Immature natural killer cell (primary cell): Measurements from ENCODE around the gene RTN4R. TPM values are rescaled to one million over a fixed set of nuclear protein-coding genes. Genes with fewer than 3 reads are reported as not detected.
"Not testable (repeated sequence)": the region's sequence is repeated elsewhere in the genome, so short reads cannot be mapped to it uniquely, and the experiment has no call there.

Source experiments
- DNase-seq, 3 donors: peaks; one replicate each; pipeline ENCODE4 v3.0.0; 2022; ENCODE audit warnings: mixed read lengths in 1 of 3
- H3K27ac Mint-ChIP-seq, 6 donors: one replicate each; pipeline ENCODE4 v1.8.0; 2020; ENCODE audit warnings: mixed read lengths in 6 of 6, mild to moderate bottlenecking in 5 of 6, inconsistent platforms in 4 of 6, moderate library complexity in 3 of 6
- H3K27me3 Mint-ChIP-seq, 3 donors: one replicate each; pipeline ENCODE4 v1.8.0; 2020 to 2021; ENCODE audit warnings: low read depth in 3 of 3, mild to moderate bottlenecking in 3 of 3, mixed read lengths in 3 of 3, moderate library complexity in 3 of 3, inconsistent platforms in 1 of 3
- H3K36me3 Mint-ChIP-seq, 3 donors: one replicate each; pipeline ENCODE4 v1.8.0; 2020; ENCODE audit warnings: mixed read lengths in 3 of 3, inconsistent platforms in 2 of 3, mild to moderate bottlenecking in 2 of 3
- H3K4me1 Mint-ChIP-seq, 2 donors: one replicate each; pipeline ENCODE4 v1.8.0; 2020; ENCODE audit warnings: inconsistent platforms in 2 of 2, mild to moderate bottlenecking in 2 of 2, mixed read lengths in 2 of 2, moderate library complexity in 1 of 2
- H3K4me3 Mint-ChIP-seq, 5 donors: one replicate each; pipeline ENCODE4 v1.8.0; 2020; ENCODE audit warnings: mild to moderate bottlenecking in 5 of 5, mixed read lengths in 5 of 5, inconsistent platforms in 3 of 5, moderate library complexity in 3 of 5
- H3K9me3 Mint-ChIP-seq, 6 donors: one replicate each; pipeline ENCODE4 v1.8.0; 2020; ENCODE audit warnings: mild to moderate bottlenecking in 6 of 6, mixed read lengths in 6 of 6, inconsistent platforms in 4 of 6, moderate library complexity in 3 of 6
- polyA plus RNA-seq, 3 donors: library from polyadenylated mRNA; unstranded; fragments of 300-500 nt; fragmentation: Illumina TruSeq; gene quantifications; one replicate each; pipeline ENCODE4 v1.2.3, GENCODE V29; 2021

The RTN4R gene
- 1 to 10 TPM; 1.1 to 3.9 (median 2.2) TPM for polyA plus RNA-seq

- peak within 1 kb of the TSS in 1 of 6 donors; percentile 34 for H3K27ac Mint-ChIP-seq
- H3K9me3 Mint-ChIP-seq = no peaks in the 10 kb centered on the region
- peak within 1 kb of the TSS; percentile 47 to 81 (median 64) for H3K4me3 Mint-ChIP-seq
- peaks cover 0 to 5% (median 0%) of the 10 kb centered on the region in 3 donors for H3K27me3 Mint-ChIP-seq
- no peaks in the 10 kb centered on the region for H3K36me3 Mint-ChIP-seq
- peak; percentile 54 to 62 (median 59) for DNase-seq
- peaks cover 4 to 6% of the 10 kb centered on the region in 2 donors for H3K4me1 Mint-ChIP-seq
Observed at GRCh38 chr22:20268279-20269012, at the start of gene RTN4R. RTN4R (minus strand) TSS chr22:20268318; CDS start chr22:20268092, 226 bp downstream.

DNA sequence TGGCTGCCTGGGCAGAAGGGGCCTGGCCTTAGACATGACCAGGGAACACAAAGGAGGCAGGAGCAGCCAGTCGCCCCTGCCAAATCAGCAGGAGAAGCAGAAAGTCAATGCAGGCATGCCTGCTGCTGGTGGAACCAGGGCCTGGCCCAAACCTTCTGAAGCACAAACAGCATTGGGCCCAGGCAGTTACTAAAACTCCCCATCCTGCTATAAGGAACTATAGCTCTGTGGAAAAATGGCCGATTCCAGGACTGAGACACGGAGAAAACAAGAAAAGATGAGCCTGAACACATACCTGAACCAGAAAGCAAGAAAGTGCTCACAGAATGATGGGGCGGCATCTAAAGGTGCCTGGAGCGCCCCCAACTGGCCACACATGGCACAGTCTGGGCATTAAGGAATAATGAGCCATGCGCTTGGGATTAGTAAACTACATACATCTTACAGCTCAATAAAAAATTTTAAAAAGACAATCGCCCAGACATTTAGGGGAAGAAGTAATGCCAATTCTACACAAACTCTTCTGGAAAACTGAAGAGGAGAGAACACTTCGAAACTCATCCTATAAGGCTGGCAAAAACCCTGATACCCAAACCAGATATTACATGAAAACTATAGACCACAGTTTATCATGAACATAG lies 49.4 kb upstream of the RTN4R start:
- H3K36me3 Mint-ChIP-seq, H3K9me3 Mint-ChIP-seq, H3K27me3 Mint-ChIP-seq: not testable (repeated sequence)
- peak overlapping the region in 1 of 6 donors; percentile 26 for H3K27ac Mint-ChIP-seq
- peaks cover 31 to 42% of the 10 kb centered on the region in 2 donors for H3K4me1 Mint-ChIP-seq
- peak in 2 of 3 donors; percentile 17 to 19 for DNase-seq
- H3K4me3 Mint-ChIP-seq = peak overlapping the region; percentile 36 to 94 (median 64)

DNA sequence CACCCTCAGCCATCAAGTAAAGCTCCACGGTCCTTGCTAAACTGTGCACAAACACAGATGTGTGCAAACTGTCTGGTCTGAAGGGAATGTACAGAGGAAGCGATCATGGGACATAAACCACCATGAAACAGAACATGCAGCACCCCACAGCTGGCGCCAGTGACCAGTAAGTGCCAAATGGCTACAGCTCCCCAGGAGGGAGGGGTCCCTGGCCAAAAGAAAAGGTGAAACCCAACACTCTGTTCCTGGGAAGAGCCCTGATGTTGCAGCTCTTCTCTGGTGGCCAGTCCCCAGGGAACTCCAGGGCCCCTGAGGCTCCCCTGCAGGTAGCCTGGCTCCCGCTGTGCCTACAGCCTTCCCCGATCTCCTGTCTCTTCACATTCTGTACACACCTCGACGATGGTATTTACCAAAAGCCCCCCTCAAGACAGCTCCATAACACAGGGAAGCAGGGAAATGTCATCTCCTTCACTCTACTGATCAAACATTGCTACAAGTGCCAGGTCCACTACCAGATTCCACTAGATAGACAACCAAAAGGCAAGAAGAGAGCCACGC lies 48.8 kb upstream of the RTN4R start:
- peaks cover 0 to 2% (median 0%) of the 10 kb centered on the region in 3 donors for H3K27me3 Mint-ChIP-seq
- no peak overlapping the region for H3K27ac Mint-ChIP-seq

GRCh38 chr22:20316217-20316843 lies 48.2 kb upstream of the RTN4R start:
- Mint-ChIP-seq H3K9me3 (no peaks in the 10 kb centered on the region), H3K36me3 (no peaks in the 10 kb centered on the region), H3K27ac (no peak overlapping the region), H3K4me1 (peaks cover 27 to 35% of the 10 kb centered on the region in 2 donors), H3K27me3 (peaks cover 0 to 2% (median 0%) of the 10 kb centered on the region in 3 donors), H3K4me3 (no peak overlapping the region)
- no peak for DNase-seq

More for the DNA sequence above, 48.8 kb upstream of the RTN4R start:
- peak overlapping the region in 1 of 5 donors; percentile 14 for H3K4me3 Mint-ChIP-seq
- DNase-seq = no peak
- peaks cover 31 to 41% of the 10 kb centered on the region in 2 donors for H3K4me1 Mint-ChIP-seq
- no peaks in the 10 kb centered on the region for H3K36me3 Mint-ChIP-seq
- H3K9me3 Mint-ChIP-seq = no peaks in the 10 kb centered on the region

- no peak overlapping the region for H3K4me3 Mint-ChIP-seq
- H3K27me3 Mint-ChIP-seq = no peaks in the 10 kb centered on the region
- H3K36me3 Mint-ChIP-seq = no peaks in the 10 kb centered on the region
- peaks cover 22 to 29% of the 10 kb centered on the region in 2 donors for H3K4me1 Mint-ChIP-seq
- no peak for DNase-seq
- H3K27ac Mint-ChIP-seq = no peak overlapping the region
- no peaks in the 10 kb centered on the region for H3K9me3 Mint-ChIP-seq
Observed at GRCh38 chr22:20315337-20316216, 47.5 kb upstream of the RTN4R start.

DNA sequence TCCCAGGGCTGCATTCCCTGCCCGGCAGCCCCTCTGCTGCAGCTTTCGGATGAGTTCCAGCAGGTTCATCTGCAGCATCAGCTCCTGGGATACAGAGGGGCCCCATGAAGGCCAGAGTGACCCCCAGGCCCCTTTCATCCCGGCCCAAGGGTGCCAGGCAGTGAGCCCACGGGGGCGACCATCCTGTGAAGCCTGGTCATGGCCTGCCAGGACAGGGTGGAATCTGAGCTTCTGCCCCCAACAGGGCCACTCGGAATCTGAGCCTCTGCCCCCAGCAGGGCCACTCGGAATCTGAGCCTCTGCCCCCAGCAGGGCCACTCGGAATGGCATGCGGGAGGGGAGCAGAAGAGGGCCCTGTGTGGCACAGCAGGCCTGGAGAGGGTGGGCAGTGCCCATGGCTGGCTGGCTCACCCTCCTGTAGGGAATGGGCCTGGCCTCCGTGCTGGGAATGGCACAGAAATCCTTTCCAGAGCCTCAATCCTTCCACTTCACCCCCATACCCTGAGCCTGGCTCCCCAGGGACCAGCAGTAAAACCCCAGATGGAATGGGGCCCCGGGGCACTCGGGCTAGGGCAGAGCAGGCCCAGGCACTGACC lies 46.7 kb upstream of the RTN4R start:
- not testable (repeated sequence) for H3K27me3 Mint-ChIP-seq, H3K4me3 Mint-ChIP-seq, DNase-seq, H3K27ac Mint-ChIP-seq, H3K36me3 Mint-ChIP-seq, H3K9me3 Mint-ChIP-seq
- peaks cover 21 to 27% of the 10 kb centered on the region in 2 donors for H3K4me1 Mint-ChIP-seq

DNA sequence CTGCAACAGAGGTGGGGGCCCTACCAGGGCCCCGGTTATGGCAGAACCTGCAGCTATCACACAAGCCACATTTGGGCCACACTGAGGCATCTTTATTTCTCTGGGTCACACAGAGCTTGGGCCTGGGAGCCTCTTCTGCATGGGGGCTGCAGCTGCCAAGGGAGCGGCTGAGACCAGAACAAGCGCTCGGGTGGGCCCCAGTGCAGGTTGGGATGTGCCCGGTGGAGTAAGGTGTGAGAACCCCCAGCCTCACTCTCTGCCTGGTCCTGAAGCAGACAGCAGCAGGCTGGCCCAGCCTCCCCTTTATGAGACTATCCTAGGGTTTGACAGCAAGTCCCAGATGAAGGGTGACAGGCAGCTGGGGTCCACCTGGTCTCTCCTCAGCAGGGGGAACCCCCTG lies 46.1 kb upstream of the RTN4R start:
- DNase-seq, H3K9me3 Mint-ChIP-seq, H3K36me3 Mint-ChIP-seq, H3K27me3 Mint-ChIP-seq, H3K27ac Mint-ChIP-seq, H3K4me3 Mint-ChIP-seq: not testable (repeated sequence)
- peaks cover 18 to 24% of the 10 kb centered on the region in 2 donors for H3K4me1 Mint-ChIP-seq

DNA sequence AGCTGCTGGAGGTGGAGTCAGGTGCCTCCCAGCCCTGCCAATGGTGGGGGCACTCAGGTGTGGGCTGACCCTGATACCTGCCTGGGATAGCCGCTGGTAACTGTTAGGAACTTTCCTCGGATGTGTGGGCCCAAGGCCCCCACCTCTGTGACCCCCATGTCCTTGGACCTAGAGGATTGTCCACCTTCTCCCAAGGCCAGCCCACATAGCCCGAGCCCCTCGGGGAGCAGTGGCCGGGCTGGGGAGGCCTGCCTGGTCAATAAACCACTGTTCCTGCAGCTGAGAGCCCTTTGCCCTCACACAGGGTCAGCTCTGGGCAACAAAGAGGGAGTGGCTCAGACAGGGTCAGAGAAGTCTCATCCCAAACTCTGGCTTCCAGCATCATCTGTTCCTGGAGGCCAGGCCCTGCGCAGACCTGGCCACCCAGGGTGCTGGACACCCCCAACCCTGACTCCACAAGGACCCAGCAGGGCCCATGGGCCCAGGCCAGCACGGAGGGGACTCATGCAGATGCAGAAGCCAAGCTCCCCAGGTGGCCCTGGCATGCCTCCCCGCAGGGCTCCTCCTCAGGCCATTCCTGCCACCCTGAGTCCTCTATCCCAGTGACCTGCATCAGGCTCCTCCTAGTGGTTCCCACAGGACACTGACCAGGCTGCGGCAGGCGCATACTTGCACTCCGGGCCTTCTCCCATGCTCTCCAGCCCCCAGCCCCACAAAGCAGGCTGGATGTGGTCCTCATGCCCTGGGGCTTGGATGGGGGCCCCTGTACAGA lies 45.4 kb upstream of the RTN4R start:
- H3K9me3 Mint-ChIP-seq, H3K27me3 Mint-ChIP-seq, H3K4me3 Mint-ChIP-seq, H3K36me3 Mint-ChIP-seq, H3K27ac Mint-ChIP-seq, DNase-seq: not testable (repeated sequence)
- H3K4me1 Mint-ChIP-seq = peaks cover 15 to 17% of the 10 kb centered on the region in 2 donors

DNA sequence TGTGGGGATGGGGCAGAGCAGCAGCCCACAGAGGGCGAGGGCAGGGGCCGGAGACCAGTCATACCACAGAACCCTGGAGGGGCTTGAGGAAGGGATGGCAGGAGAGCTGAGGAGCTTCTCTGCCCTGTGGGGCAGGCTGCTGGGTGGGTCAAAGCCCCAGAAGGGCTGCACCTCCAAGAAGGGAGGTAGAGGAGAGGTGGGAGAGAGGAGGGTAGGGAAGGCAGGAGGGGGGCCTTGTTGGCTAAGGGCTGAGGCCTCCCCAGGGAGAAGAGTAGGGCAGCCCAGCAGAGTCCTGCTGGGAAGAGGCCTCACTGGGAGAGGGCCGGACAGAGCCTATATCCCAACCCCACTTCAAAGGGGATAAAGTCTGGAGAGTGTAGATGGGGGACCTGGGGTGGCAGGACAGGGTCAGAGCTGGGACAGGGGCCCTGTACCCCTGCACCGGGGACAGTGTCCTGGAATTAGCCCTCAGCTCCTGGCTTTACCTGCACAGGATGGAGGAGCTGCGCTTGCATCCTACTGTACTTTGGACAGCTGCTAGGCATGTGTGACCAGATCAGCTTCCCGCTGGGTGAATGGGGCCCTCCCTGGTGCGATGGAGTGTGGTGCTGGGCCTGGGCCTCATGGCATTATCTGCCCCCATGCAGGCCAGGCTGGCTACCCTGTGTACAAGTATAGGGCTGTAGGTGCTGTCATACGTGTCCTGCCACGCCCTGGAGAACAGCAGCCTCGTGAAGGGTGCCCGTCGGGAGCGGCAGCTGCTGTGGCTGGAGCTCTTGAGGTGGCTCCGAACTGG lies 44.5 kb upstream of the RTN4R start:
- no peak for DNase-seq
- Mint-ChIP-seq H3K4me1 (peaks cover 7 to 8% of the 10 kb centered on the region in 2 donors), H3K9me3 (no peaks in the 10 kb centered on the region), H3K4me3 (no peak overlapping the region), H3K36me3 (no peaks in the 10 kb centered on the region), H3K27me3 (peaks cover 0 to 1% (median 0%) of the 10 kb centered on the region in 3 donors), H3K27ac (no peak overlapping the region)

- not testable (repeated sequence) for H3K4me1 Mint-ChIP-seq, H3K36me3 Mint-ChIP-seq, H3K27ac Mint-ChIP-seq, DNase-seq, H3K27me3 Mint-ChIP-seq, H3K4me3 Mint-ChIP-seq, H3K9me3 Mint-ChIP-seq
Observed at GRCh38 chr22:20311249-20312062, 43.3 kb upstream of the RTN4R start.

DNA sequence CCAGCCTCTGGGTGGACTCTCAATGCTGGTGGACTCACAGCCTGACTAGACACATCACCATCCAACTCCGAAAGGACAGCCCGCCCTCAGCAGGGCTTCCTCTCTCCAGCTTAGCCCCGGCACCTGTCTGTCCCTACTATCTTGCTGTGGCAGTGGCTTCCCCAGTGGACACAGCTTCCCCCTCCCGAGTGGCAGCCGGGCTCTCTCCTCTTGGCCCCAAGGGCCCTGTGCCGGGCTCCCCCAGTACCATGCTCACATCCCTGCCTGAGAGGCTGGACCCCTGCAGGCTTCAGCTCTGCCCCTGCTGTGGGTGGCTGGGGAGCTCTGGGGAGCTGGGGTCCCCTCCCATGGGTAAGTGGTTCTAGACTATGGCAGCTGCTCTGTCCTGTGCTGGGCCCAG lies 42.7 kb upstream of the RTN4R start:
- H3K27me3 Mint-ChIP-seq, H3K4me3 Mint-ChIP-seq, H3K27ac Mint-ChIP-seq, H3K4me1 Mint-ChIP-seq, H3K9me3 Mint-ChIP-seq, DNase-seq, H3K36me3 Mint-ChIP-seq: not testable (repeated sequence)
